Osteocyte (in vitro differentiated cells): Measurements from ENCODE around the gene OAS3. TPM values are rescaled to one million over a fixed set of nuclear protein-coding genes. Genes with fewer than 3 reads are reported as not detected.
A peak's percentile ranks its signal among the peaks of the same experiment; 100 is the strongest.
"Not testable (repeated sequence)": the region's sequence is repeated elsewhere in the genome, so short reads cannot be mapped to it uniquely, and the experiment has no call there.

Experiments used
- DNase-seq: peaks from one replicate; pipeline ENCODE4 v3.0.0; 2021; ENCODE audit warnings: mixed read lengths; ENCODE audit not compliant: unreplicated experiment; ENCODE audit errors: extremely low spot score
- H3K27ac Mint-ChIP-seq: one replicate; pipeline ENCODE4 v1.8.0; 2021; ENCODE audit warnings: mild to moderate bottlenecking, mixed read lengths; ENCODE audit not compliant: unreplicated experiment
- H3K27me3 Mint-ChIP-seq: one replicate; pipeline ENCODE4 v1.8.0; 2021; ENCODE audit warnings: mixed read lengths; ENCODE audit not compliant: unreplicated experiment
- H3K36me3 Mint-ChIP-seq: one replicate; pipeline ENCODE4 v1.8.0; 2021; ENCODE audit warnings: mixed read lengths; ENCODE audit not compliant: unreplicated experiment
- H3K4me1 Mint-ChIP-seq: one replicate; pipeline ENCODE4 v1.8.0; 2021; ENCODE audit warnings: mixed read lengths; ENCODE audit not compliant: unreplicated experiment
- H3K4me3 Mint-ChIP-seq: one replicate; pipeline ENCODE4 v1.8.0; 2021; ENCODE audit warnings: mild to moderate bottlenecking, moderate library complexity, mixed read lengths; ENCODE audit not compliant: unreplicated experiment
- H3K9me3 Mint-ChIP-seq: one replicate; pipeline ENCODE4 v1.8.0; 2021; ENCODE audit warnings: mixed read lengths; ENCODE audit not compliant: unreplicated experiment
- total RNA-seq: library from RNA; stranded (reverse); gene quantifications from 2 replicates; pipeline ENCODE4 v1.2.1, GENCODE V29; 2021
- TF ChIP-seq, protein P1 (sequence below): fragments of 200-600 bp; sonication (generic); IDR thresholded peaks from 2 replicates; pipeline ENCODE4 v1.5.0; 2021; ENCODE audit warnings: antibody characterized with exemption, mild to moderate bottlenecking, moderate library complexity

OAS3 gene
- total RNA-seq, 1 donor from 2014 or later, result 0.13 TPM

DNA sequence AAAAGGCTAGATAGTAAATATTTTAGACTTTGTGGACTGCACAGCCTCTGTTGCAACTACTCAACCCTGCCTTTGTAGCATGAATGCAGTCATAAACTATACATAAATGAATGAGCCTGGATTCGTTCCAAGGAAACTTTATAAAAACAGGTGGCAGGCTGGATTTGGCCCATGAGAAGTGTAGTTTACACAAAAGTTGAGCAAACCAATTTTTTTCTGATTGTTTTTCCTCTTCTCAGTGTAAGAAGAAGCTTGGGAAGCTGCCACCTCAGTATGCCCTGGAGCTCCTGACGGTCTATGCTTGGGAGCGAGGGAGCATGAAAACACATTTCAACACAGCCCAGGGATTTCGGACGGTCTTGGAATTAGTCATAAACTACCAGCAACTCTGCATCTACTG is 22.0 kb upstream of the OAS3 start:
- no peak for DNase-seq
- Mint-ChIP-seq H3K36me3 (no peaks in the 10 kb centered on the region), H3K4me1 (no peaks in the 10 kb centered on the region), H3K9me3 (peaks cover 32% of the 10 kb centered on the region), H3K4me3 (no peak overlapping the region), H3K27me3 (no peaks in the 10 kb centered on the region), H3K27ac (no peak overlapping the region)
- TF ChIP-seq, protein P1, sequence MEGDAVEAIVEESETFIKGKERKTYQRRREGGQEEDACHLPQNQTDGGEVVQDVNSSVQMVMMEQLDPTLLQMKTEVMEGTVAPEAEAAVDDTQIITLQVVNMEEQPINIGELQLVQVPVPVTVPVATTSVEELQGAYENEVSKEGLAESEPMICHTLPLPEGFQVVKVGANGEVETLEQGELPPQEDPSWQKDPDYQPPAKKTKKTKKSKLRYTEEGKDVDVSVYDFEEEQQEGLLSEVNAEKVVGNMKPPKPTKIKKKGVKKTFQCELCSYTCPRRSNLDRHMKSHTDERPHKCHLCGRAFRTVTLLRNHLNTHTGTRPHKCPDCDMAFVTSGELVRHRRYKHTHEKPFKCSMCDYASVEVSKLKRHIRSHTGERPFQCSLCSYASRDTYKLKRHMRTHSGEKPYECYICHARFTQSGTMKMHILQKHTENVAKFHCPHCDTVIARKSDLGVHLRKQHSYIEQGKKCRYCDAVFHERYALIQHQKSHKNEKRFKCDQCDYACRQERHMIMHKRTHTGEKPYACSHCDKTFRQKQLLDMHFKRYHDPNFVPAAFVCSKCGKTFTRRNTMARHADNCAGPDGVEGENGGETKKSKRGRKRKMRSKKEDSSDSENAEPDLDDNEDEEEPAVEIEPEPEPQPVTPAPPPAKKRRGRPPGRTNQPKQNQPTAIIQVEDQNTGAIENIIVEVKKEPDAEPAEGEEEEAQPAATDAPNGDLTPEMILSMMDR, result no peak

DNA sequence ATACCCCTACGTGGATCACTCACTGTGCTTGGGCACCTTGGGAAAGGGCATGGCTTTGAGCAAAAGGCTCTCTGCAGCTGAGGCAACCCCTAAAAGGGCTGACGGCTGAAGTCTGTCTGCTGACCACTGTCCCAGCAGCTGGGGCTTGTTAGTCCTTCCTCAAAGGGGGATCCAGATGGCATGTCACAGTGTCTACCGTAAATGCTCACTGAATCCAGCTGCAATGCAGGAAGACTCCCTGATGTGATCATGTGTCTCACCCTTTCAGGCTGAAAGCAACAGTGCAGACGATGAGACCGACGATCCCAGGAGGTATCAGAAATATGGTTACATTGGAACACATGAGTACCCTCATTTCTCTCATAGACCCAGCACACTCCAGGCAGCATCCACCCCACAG is 19.2 kb upstream of the OAS3 start:
- Mint-ChIP-seq H3K27me3 (no peaks in the 10 kb centered on the region), H3K4me3 (no peak overlapping the region), H3K9me3 (peaks cover 18% of the 10 kb centered on the region), H3K36me3 (no peaks in the 10 kb centered on the region), H3K4me1 (no peaks in the 10 kb centered on the region), H3K27ac (no peak overlapping the region)
- DNase-seq, result no peak
- TF ChIP-seq, protein P1, result no peak

DNA sequence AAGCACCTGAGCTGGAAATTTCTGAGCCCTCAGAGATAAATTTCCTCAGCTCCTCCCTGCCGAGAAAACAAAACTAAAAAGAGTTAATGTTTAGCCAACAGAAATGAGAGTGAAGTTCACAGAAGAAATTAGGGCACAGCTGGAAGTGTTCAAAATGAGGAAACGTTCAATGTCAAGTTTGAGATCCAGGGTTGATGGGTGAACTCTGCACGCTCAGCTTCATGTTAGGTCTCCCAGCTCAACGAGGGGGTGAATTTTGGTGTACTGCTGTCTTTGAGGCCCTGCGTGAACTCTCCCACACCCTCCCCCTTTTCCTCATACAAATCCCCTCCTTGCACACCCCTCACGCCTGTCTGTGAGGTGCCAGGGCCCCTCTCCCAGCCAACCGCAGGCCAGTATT is 13.3 kb upstream of the OAS3 start:
- no peaks in the 10 kb centered on the region for H3K4me1 Mint-ChIP-seq
- no peaks in the 10 kb centered on the region for H3K27me3 Mint-ChIP-seq
- TF ChIP-seq, protein P1, result no peak
- peaks cover 5% of the 10 kb centered on the region for H3K9me3 Mint-ChIP-seq
- H3K4me3 Mint-ChIP-seq, result no peak overlapping the region
- DNase-seq, result no peak
- H3K36me3 Mint-ChIP-seq, result no peaks in the 10 kb centered on the region
- H3K27ac Mint-ChIP-seq, result no peak overlapping the region

DNA sequence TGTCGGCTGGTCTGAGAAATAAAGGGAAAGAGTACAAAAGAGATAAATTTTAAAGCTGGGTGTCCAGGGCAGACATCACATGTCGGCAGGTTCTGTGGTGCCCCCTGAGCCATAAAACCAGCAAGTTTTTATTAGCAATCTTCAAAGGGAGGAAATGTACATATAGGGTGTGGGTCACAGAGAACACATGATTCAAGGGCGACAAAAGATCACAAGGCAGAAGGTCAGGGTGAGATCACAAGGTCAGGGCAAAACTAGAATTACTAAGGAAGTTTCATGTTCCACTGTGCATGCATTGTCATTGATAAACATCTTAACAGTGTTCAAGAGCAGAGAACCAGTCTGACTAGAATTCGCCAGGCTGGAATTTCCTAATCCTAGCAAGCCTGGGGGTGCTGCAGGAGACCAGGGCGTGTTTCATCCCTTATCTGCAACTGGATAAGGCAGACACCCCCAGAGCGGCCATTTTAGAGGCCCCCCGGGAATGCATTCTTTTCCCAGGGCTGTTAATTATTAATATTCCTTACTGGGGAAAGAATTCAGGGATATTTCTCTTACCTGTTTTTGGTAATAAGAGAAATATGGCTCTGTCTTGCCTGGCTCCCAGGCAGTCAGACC is 11.7 kb upstream of the OAS3 start:
- not testable (repeated sequence) for H3K36me3 Mint-ChIP-seq, H3K4me3 Mint-ChIP-seq, H3K4me1 Mint-ChIP-seq, H3K27ac Mint-ChIP-seq, H3K27me3 Mint-ChIP-seq, H3K9me3 Mint-ChIP-seq
- DNase-seq, result peak; percentile 34

DNA sequence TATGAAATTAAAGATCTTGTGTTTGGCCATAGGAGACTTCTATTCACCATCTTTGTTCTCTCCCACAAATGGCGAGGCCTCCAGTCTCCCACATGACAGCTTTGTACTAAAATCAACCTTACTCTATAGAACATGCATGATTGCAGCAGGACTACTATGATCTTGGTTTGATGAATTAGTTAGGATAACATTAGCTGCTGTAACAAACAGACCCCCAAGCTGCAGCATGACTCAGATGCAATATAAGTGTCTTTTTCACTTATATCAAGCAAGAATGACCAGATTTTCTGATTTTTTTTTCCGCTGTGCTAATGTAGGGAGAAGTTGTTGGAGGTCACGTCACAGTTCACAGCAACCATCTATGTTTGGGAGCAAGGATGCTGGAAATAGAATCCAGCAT is 10.8 kb upstream of the OAS3 start:
- Mint-ChIP-seq H3K27ac (no peak overlapping the region), H3K27me3 (no peaks in the 10 kb centered on the region), H3K4me1 (no peaks in the 10 kb centered on the region), H3K36me3 (no peaks in the 10 kb centered on the region), H3K9me3 (peaks cover 5% of the 10 kb centered on the region), H3K4me3 (no peak overlapping the region)
- TF ChIP-seq, protein P1, result no peak
- DNase-seq, result no peak

DNA sequence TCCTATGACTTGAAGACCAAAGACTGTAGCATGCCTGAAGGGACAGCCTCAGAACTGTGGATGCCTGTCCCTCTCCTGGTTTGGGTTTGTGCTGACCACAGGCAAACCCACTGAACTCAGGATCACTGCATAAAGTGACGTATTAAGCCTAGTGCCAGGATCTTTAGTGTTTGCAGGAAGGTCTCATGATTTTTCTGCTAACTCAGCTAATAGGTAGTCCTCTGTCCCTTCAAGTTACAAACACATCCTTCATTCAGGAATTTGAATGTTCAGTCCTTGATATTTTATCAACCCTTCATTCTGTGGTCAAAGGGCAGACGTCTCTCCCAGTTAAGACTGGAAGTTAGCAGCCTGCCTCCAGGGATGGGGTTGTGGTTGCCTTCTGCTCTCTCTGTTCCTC is 10.3 kb upstream of the OAS3 start:
- no peaks in the 10 kb centered on the region for H3K36me3 Mint-ChIP-seq
- TF ChIP-seq, protein P1, result no peak
- H3K9me3 Mint-ChIP-seq, result peaks cover 5% of the 10 kb centered on the region
- H3K27ac Mint-ChIP-seq, result no peak overlapping the region
- H3K27me3 Mint-ChIP-seq, result no peaks in the 10 kb centered on the region
- no peak overlapping the region for H3K4me3 Mint-ChIP-seq
- no peaks in the 10 kb centered on the region for H3K4me1 Mint-ChIP-seq
- no peak for DNase-seq
